HepG2 (cell line): ENCODE results near the gene PPP1CA. TPM values are rescaled to one million over a fixed set of nuclear protein-coding genes. Genes with fewer than 3 reads are reported as not detected.

Experiments
- HDAC6 ChIP-seq: fragments of 200-600 bp; sonication (generic); IDR thresholded peaks from 2 replicates; pipeline ENCODE4 v1.7.0; 2017; ENCODE audit warnings: mild to moderate bottlenecking, antibody characterized with exemption, low read length, low read depth
- IRF9 ChIP-seq: sonication (generic); formaldehyde crosslinking; IDR thresholded peaks from 2 replicates; pipeline ENCODE4 v1.8.0; 2022; ENCODE audit warnings: missing genetic modification reagents, mild to moderate bottlenecking, borderline replicate concordance
- MED1 ChIP-seq: sonication (generic); formaldehyde crosslinking; IDR thresholded peaks from 2 replicates; pipeline ENCODE4 v1.4.0; 2020; ENCODE audit warnings: missing genetic modification reagents
- PHF21A ChIP-seq: sonication (generic); formaldehyde crosslinking; IDR thresholded peaks from 2 replicates; pipeline ENCODE4 v1.5.0; 2020; ENCODE audit warnings: mild to moderate bottlenecking, missing genetic modification reagents
- PITX1 ChIP-seq: sonication (generic); formaldehyde crosslinking; IDR thresholded peaks from 2 replicates; pipeline ENCODE4 v1.5.1; 2020; ENCODE audit warnings: mild to moderate bottlenecking, missing genetic modification reagents
- POGK ChIP-seq: sonication (generic); formaldehyde crosslinking; conservative IDR thresholded peaks from 2 replicates; pipeline ENCODE4 v1.8.0; 2022; ENCODE audit warnings: mild to moderate bottlenecking, moderate library complexity, missing genetic modification reagents
- POLR2G ChIP-seq: fragments of 200-400 bp; formaldehyde crosslinking; IDR thresholded peaks from 2 replicates; pipeline ENCODE4 v1.6.1; 2018; ENCODE audit warnings: mild to moderate bottlenecking, low read depth, low read length, moderate library complexity
- REPIN1 ChIP-seq: sonication (generic); formaldehyde crosslinking; IDR thresholded peaks from 2 replicates; pipeline ENCODE4 v1.8.0; 2022; ENCODE audit warnings: missing genetic modification reagents, low read depth, mild to moderate bottlenecking, borderline replicate concordance
- SRF ChIP-seq: IDR thresholded peaks from 2 replicates; pipeline ENCODE4 v1.6.1; 2011; ENCODE audit warnings: mild to moderate bottlenecking, low read depth, low read length, moderate library complexity
- SUZ12 ChIP-seq: fragments of 150-350 bp; IDR thresholded peaks from 2 replicates; pipeline ENCODE4 v1.6.1; 2014; ENCODE audit warnings: low read depth, low read length
- TSC22D2 ChIP-seq: sonication (generic); formaldehyde crosslinking; IDR thresholded peaks from 2 replicates; pipeline ENCODE4 v1.5.1; 2020; ENCODE audit warnings: missing genetic modification reagents, mild to moderate bottlenecking, borderline replicate concordance
- XBP1 ChIP-seq: sonication (generic); formaldehyde crosslinking; IDR thresholded peaks from 2 replicates; pipeline ENCODE4 v1.5.0; 2020; ENCODE audit warnings: missing genetic modification reagents
- XRCC5 ChIP-seq: fragments of 200-400 bp; formaldehyde crosslinking; optimal IDR thresholded peaks from 2 replicates; pipeline ENCODE3; 2017; ENCODE audit warnings: mild to moderate bottlenecking, low read length
- ZBTB14 ChIP-seq: sonication (generic); formaldehyde crosslinking; IDR thresholded peaks from 2 replicates; pipeline ENCODE4 v1.4.0; 2020; ENCODE audit warnings: missing genetic modification reagents
- ZFP36L1 ChIP-seq: sonication (generic); formaldehyde crosslinking; IDR thresholded peaks from 2 replicates; pipeline ENCODE4 v1.8.0; 2022; ENCODE audit warnings: mild to moderate bottlenecking, missing genetic modification reagents, moderate library complexity
- ZNF276 ChIP-seq: sonication (generic); formaldehyde crosslinking; IDR thresholded peaks from 2 replicates; pipeline ENCODE4 v1.4.0; 2020; ENCODE audit warnings: mild to moderate bottlenecking, low read depth, missing genetic modification reagents
- ZNF512 ChIP-seq: sonication (generic); formaldehyde crosslinking; IDR thresholded peaks from 2 replicates; pipeline ENCODE4 v1.4.0; 2020; ENCODE audit warnings: mild to moderate bottlenecking, missing genetic modification reagents
- ZNF550 ChIP-seq: sonication (generic); formaldehyde crosslinking; IDR thresholded peaks from 2 replicates; pipeline ENCODE4 v1.4.0; 2020; ENCODE audit warnings: mild to moderate bottlenecking, missing genetic modification reagents, borderline replicate concordance
- ZNF709 ChIP-seq: sonication (generic); formaldehyde crosslinking; IDR thresholded peaks from 2 replicates; pipeline ENCODE4 v1.5.0; 2020; ENCODE audit warnings: mild to moderate bottlenecking, missing genetic modification reagents
- ZNF792 ChIP-seq: IDR thresholded peaks from 2 replicates; pipeline ENCODE4 v1.6.1; 2016
- ZNF839 ChIP-seq: sonication (generic); formaldehyde crosslinking; IDR thresholded peaks from 2 replicates; pipeline ENCODE4 v1.4.0; 2020; ENCODE audit warnings: missing genetic modification reagents, mild to moderate bottlenecking, borderline replicate concordance
- polyA plus RNA-seq, 8 experiments: library from polyadenylated mRNA; depleted of rRNA in 3 of 8; stranded (reverse) in 7 of 8; unstranded in 1 of 8; fragments of >200 nt; fragmentation: Illumina TruSeq in 4 of 8; extraction: Trizol in 4 of 8; gene quantifications; 2 replicates each; pipeline versions ENCODE4 v1.2.1 to v1.2.3, GENCODE V29; 2011 to 2016; ENCODE audit warnings: low read depth in 4 of 8, missing spikeins in 1 of 8, mixed read lengths in 1 of 8; ENCODE audit not compliant: insufficient read depth in 1 of 8
- total RNA-seq, 5 experiments: library from RNA; depleted of rRNA; stranded (reverse); fragments of >200 nt; fragmentation: Illumina TruSeq; extraction: Trizol; gene quantifications; 2 replicates each; pipeline ENCODE4 v1.2.3, GENCODE V29; 2016; ENCODE audit warnings: low read depth in 1 of 5

The PPP1CA gene
- total and polyA plus RNA-seq, 2 of the 13 experiments (the other 11 are each of a cell fraction or from before 2014, with no cell fraction given): 149 to 170 TPM

GRCh38 chr11:67428052-67429001 lies 26.7 kb upstream of the PPP1CA start, which contains the start of gene RPS6KB2 (continued):
- TF ChIP-seq PHF21A: peak; percentile 76
- peak; percentile 59; the same call in 1 of the 2 replicates for TF ChIP-seq ZBTB14 (CRISPR knock-in tag)
- peak; percentile 91 for TF ChIP-seq POLR2G
- no peak for TF ChIP-seq ZNF792 (CRISPR knock-in tag)
- peak; percentile 77; the same call in 1 of the 2 replicates for TF ChIP-seq ZNF709 (CRISPR knock-in tag)
- no peak for TF ChIP-seq ZNF512 (CRISPR knock-in tag)
- peak; percentile 87; the same call in 1 of the 2 replicates for TF ChIP-seq IRF9 (CRISPR knock-in tag)
- TF ChIP-seq REPIN1 (CRISPR knock-in tag): peak; percentile 79; the same call in 1 of the 2 replicates
- TF ChIP-seq TSC22D2 (CRISPR knock-in tag): 0 out of 2 replicates have a peak, but pooled peaks have one; percentile 34
- TF ChIP-seq ZNF550 (CRISPR knock-in tag): no peak
- TF ChIP-seq ZNF839 (CRISPR knock-in tag): peak; percentile 54; the same call in 1 of the 2 replicates
- TF ChIP-seq POGK (CRISPR knock-in tag): 0 out of 2 replicates have a peak, but pooled peaks have one; percentile 46
- TF ChIP-seq SRF: peak; percentile 85
- TF ChIP-seq ZNF276 (CRISPR knock-in tag): 0 out of 2 replicates have a peak, but pooled peaks have one; percentile 65
- peak; percentile 76 for TF ChIP-seq SUZ12
- TF ChIP-seq PITX1: peak; percentile 75
- peak; percentile 83 for TF ChIP-seq MED1 (CRISPR knock-in tag)
- no peak for TF ChIP-seq XBP1 (CRISPR knock-in tag)
- peak; percentile 75 for TF ChIP-seq XRCC5
- TF ChIP-seq ZFP36L1 (CRISPR knock-in tag): peak; percentile 87; the same call in 1 of the 2 replicates
- TF ChIP-seq HDAC6: no peak
